ENCODE results near the gene S100A7. TPM values are rescaled to one million over a fixed set of nuclear protein-coding genes. Genes with fewer than 3 reads are reported as not detected.
A peak's percentile ranks its signal among the peaks of the same experiment; 100 is the strongest.
"Not testable (repeated sequence)": the region's sequence is repeated elsewhere in the genome, so short reads cannot be mapped to it uniquely, and the experiment has no call there.

S100A7 gene
- total and polyA plus RNA-seq, 9 donors: 0.97 TPM; not detected in 8

DNA sequence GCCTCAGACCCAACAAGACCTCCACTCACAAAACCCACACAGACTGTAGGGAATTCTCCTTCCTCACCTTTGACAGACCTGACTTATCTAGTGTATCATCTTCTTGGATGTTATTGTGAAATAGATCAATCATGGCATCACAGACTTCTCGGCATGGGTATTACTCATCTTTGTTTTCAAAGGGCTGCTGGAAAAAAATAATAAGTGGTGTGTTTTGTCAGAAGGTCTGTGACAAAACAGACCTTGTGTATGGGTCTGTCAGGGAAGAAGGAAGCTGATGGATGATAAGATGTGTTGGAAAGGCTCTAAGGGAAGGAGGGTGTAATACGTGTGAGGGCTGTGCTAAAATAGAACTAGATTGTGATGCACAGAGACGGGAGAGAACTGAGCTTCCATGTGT is 13.9 kb upstream of the S100A7 start:
- Histone ChIP-seq H3K27ac (no peak overlapping the region), H3K9me3 (no peaks in the 10 kb centered on the region), H3K27me3 (no peaks in the 10 kb centered on the region), H3K4me1 (ENCODE audit: insufficient read depth) (no peaks in the 10 kb centered on the region), H3K4me3 (no peak overlapping the region), H3K36me3 (no peaks in the 10 kb centered on the region)
- 73 to 78% (median 76%) methylated on average over 3 of the region's 3 CpGs for WGBS, 3 donors
- DNase-seq: no peak
- no peak for TF ChIP-seq POLR2A (IDR thresholded peaks at IDR 0.05)
- TF ChIP-seq, protein P1, sequence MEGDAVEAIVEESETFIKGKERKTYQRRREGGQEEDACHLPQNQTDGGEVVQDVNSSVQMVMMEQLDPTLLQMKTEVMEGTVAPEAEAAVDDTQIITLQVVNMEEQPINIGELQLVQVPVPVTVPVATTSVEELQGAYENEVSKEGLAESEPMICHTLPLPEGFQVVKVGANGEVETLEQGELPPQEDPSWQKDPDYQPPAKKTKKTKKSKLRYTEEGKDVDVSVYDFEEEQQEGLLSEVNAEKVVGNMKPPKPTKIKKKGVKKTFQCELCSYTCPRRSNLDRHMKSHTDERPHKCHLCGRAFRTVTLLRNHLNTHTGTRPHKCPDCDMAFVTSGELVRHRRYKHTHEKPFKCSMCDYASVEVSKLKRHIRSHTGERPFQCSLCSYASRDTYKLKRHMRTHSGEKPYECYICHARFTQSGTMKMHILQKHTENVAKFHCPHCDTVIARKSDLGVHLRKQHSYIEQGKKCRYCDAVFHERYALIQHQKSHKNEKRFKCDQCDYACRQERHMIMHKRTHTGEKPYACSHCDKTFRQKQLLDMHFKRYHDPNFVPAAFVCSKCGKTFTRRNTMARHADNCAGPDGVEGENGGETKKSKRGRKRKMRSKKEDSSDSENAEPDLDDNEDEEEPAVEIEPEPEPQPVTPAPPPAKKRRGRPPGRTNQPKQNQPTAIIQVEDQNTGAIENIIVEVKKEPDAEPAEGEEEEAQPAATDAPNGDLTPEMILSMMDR (IDR thresholded peaks at IDR 0.05): no peak
- no peak for TF ChIP-seq EP300 (IDR thresholded peaks at IDR 0.05)
- intact Hi-C loops (cut with DNase I): no loop called here

DNA sequence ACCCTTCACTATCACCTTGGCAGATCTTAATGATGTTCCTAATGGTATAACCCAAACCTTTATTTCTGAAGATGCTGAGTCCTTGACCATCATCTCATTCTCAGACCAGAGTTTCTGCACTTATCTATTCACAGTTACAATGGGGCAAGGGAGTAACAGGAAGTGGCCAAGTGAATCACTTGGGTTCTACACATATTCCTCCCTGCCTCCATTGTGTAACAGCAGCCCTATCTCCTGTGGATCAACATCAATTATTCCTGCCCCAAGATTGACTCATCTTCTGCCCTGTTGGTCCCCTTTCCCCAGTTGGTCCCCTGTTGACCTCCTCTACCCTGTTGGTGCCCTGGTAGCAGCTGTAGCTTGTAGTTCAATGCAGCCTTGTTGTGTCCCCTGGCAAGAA is 10.3 kb upstream of the S100A7 start:
- peaks cover 4% of the 10 kb centered on the region for H3K4me1 ChIP-seq (ENCODE audit: insufficient read depth)
- H3K36me3 ChIP-seq: no peaks in the 10 kb centered on the region
- no peak overlapping the region for H3K4me3 ChIP-seq
- intact Hi-C loops (cut with DNase I): no loop called here
- H3K9me3 ChIP-seq: no peaks in the 10 kb centered on the region
- no peak overlapping the region for H3K27ac ChIP-seq
- no peak for TF ChIP-seq POLR2A (IDR thresholded peaks at IDR 0.05)
- H3K27me3 ChIP-seq: no peaks in the 10 kb centered on the region
- DNase-seq: no peak

DNA sequence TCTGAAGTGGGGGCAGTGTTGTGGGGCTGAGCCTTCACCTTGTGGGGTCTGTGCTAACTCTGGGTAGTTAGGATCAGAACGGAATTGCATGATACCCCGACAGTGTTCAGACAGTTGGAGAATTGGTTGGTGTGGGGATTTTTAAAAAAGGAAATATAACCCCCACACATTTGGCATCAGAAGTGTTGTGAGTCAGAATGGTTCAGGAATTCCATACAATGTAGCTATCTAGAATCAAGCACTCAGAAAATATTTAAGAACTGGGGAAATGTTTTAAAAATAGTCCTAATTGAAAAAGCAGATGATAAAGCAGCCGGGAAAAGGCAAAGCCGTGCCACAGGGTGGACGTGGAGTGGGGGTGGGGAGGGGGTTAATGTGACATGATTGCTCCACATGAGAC is 6.5 kb upstream of the S100A7 start:
- H3K9me3 ChIP-seq: no peaks in the 10 kb centered on the region
- H3K36me3 ChIP-seq: no peaks in the 10 kb centered on the region
- intact Hi-C loops (cut with DNase I): no loop called here
- no peak for DNase-seq
- H3K27ac ChIP-seq: no peak overlapping the region
- WGBS, 3 donors: 2 to 6% (median 3%) methylated on average over 5 of the region's 5 CpGs
- peaks cover 5% of the 10 kb centered on the region for H3K4me1 ChIP-seq (ENCODE audit: insufficient read depth)
- TF ChIP-seq, protein P1 (IDR thresholded peaks at IDR 0.05): no peak
- TF ChIP-seq POLR2A (IDR thresholded peaks at IDR 0.05) (no peak), EP300 (IDR thresholded peaks at IDR 0.05) (no peak)
- no peaks in the 10 kb centered on the region for H3K27me3 ChIP-seq
- H3K4me3 ChIP-seq: no peak overlapping the region

DNA sequence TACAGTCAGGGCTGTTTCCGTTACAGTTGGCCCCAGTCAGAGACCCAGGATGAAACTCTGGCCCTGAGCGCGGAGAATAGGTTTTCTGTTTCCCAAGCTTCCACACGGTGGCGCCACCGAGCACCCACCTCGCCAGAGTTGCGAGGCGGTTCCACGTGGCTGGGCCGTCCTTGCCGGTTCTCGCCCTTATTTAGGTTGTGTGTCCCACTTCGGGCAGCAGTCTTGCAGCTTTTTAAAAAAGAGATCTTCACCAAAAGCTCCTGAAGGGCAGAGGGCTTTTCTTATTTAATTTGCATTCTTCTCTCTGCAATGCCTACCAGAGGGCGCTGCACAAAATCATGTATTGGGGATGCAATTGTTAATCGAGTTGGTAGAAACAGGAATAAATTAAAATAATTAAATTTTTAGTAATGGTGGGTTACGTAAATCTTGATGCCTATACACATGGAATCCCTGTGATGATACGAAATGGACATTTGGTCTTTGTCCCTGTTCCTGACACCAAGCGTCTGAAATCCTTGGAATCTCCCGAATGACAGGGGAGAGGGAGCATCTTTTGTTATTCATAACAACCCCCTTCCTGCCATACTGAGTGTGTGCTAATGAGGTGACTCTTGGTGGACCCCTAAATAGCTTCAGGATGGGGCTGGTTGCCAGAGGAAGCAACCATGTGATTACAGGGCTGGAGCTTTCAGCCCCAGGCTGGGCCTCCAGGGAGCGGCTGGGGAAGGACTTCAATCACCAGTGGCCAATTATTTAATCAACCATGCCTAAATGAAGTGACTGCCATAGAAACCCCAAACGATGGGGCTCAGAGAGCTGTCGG is 5.6 kb upstream of the S100A7 start:
- intact Hi-C loops (cut with DNase I): no loop called here
- WGBS, 3 donors: 35 to 45% (median 42%) methylated on average over 22 to 23 of the region's 23 CpGs
- peak; percentile 38 to 72 (median 59) for DNase-seq

DNA sequence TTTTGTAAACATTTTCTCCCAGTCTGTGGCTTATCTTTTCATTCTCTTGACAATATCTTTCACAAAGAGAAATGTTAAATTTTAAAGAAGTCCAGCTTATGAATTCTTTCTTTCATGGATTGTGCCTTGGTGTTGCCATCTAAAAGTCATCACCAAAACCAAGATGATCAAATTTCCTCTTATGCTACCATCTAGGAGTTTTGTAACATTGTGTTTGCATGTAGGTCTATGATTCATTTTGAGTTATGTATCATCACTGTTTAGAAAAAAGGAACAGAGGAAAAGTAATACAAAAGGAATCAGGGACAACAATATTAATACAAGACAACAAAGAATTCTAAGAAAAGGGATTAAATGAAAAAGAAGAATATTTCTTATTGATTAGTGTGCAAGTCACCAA is 2.3 kb upstream of the S100A7 start:
- H3K9me3 ChIP-seq; H3K27ac ChIP-seq; DNase-seq; intact Hi-C loops (cut with DNase I); H3K36me3 ChIP-seq; H3K27me3 ChIP-seq; H3K4me3 ChIP-seq; H3K4me1 ChIP-seq (ENCODE audit: insufficient read depth): not testable (repeated sequence)

More for the DNA sequence above, 5.6 kb upstream of the S100A7 start:
- no peaks in the 10 kb centered on the region for H3K36me3 ChIP-seq
- H3K9me3 ChIP-seq: no peaks in the 10 kb centered on the region
- no peak overlapping the region for H3K27ac ChIP-seq
- TF ChIP-seq, protein P1 (IDR thresholded peaks at IDR 0.05): peak in 2 of 3 donors; percentile 44 to 47
- TF ChIP-seq EP300 (IDR thresholded peaks at IDR 0.05) (no peak), POLR2A (IDR thresholded peaks at IDR 0.05) (no peak)
- H3K4me1 ChIP-seq (ENCODE audit: insufficient read depth): peaks cover 5% of the 10 kb centered on the region
- H3K4me3 ChIP-seq: no peak overlapping the region
- H3K27me3 ChIP-seq: no peaks in the 10 kb centered on the region

Data from ovary (tissue), 9 donors.